Measurements from ENCODE around the gene TRIM66.

TRIM66 gene

GRCh38 chr11:8714622-8715225 lies 32.3 kb upstream of the TRIM66 start:
- no peak for DNase-seq

GRCh38 chr11:8713760-8714454 lies 31.4 kb upstream of the TRIM66 start:
- DNase-seq = no peak

DNA sequence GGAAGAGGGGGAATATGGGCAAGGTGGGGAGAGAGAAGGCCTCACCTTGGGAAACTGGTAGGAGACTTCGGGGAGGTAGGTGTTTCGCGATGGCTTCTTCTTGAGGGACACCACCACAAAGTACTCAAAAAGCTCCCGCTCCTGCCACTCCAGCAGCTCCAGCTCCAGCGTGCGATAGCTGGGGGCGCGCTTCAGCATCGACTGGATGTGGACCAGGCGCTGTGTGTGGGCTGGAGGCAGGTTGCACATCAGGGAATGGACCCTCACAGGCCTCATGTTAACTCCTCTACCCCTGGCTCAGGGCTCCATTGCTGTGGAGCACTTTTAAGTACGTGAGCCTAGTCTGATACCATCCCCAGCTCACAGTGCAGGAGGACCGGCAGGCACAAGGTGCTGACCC lies 30.0 kb upstream of the TRIM66 start:
- no peak for DNase-seq

DNA sequence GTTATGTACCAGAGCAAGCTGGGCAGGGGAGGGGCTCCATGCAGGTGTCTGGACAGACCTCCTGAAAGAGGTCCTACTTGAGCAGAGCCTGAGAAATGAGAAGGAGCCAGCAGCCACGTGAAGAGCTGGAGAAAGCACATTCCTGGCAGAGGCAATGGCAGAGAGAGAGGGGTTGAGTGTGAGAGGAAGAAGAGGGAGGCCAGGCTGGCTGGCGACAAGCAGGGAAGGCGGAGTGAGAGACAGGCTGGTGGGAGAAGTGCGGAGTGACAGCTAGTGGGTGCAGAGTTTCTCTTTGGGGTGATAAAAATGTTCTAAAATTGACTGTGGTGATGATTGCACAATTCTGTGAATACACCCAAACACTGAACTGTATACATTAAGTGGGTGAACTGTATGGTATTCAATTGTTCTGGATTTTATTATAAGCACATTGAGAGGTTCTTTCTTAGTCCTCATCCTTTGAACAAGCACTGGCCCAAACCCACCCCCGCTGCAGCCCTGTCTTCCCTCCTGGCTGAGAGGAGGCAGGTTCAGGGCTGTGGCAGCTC lies 29.5 kb upstream of the TRIM66 start:
- DNase-seq = no peak

DNA sequence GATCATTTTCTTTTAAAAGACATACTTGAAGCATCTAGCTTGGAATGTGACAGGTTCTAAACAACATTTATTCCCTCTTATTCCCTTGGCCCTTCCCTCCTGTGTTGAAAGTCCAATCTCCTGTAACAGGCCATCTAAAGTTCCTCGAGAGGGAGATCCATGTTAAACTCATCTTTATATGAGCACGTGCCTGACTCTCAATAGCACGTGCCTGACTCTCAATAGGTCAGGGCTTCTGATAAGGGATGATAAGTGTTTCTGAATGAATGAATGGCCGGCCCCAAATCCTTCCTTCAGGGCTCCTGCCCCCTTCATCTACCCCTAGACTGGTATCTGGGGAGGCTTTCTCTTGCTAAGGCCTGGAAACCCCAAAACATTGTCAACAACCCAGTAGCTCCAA lies 27.3 kb upstream of the TRIM66 start:
- no peak for DNase-seq

DNA sequence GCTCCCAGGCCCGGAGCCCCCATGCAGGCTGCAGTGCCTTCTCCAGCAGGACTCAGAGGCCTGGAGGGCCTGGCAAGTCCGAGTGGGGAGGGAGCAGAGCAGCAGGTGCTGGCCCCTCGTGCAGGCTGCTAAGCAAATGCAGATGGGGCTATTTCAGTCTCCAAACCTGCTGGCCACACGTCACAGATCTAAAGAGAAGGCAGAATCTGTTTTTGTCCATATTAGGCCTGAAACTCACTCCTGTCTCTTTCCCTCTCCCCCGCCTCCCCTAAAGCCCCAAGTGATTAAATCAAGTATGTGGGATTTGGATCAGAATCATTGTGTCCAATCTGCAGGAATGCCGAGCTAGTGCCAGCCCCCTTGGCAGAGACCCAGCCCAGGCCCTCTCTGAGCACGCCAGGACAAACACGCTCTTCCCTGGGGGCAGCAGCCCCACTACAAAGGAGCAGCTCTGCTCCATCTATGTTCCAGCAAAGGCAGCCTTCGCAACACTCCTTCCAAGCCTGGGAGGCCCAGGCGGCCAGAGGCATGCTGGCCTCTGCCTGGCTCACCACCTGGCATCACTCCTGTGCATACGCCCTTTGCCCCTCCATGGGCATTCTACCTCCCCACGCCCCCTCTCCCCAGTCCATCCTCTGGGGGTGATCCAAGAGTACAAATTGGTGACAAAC lies 26.7 kb upstream of the TRIM66 start:
- no peak for DNase-seq

GRCh38 chr11:8707541-8708191 lies 25.2 kb upstream of the TRIM66 start:
- no peak for DNase-seq

- DNase-seq = no peak
These were observed 24.4 kb upstream of the TRIM66 start for GRCh38 chr11:8706673-8707432.

DNA sequence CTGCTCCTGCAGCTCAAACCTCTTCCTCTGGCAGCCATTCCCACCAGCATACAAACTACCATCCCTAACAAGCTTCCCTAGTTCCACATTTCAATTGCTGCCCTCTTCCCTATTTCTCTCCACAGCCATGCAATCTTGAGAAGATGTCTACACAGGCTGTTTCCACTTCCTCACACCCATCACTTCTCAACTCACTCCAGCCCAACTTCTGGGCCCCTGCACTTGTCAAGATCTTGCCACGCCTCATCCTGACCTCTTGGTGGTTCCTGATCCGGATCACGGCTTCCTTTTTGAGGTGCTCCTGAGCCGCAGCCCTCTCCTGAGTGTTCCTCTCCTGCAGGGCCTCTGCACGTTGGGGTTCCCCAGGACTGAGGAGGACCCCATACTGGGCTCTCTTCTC lies 22.7 kb upstream of the TRIM66 start:
- DNase-seq = no peak

DNA sequence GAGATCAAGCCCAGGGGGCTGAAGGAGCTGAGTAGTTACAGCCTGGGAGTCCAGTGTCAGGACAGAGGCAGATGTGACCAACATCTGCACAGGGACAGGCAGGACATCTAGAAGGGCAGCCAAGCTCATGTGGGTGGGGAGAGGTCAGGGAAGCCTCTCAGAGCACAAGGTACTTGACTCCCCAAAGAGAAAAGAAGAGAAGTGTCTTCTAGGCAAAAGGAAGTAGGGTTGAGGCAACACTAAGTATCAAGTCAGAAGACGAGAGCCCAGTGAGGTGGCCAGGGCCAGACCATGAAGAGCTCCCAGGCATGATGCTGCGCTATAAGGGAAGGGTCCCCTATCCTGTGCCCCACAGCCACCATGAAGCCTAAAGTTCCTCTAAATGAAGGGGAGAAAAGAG lies 21.7 kb upstream of the TRIM66 start:
- no peak for DNase-seq

DNA sequence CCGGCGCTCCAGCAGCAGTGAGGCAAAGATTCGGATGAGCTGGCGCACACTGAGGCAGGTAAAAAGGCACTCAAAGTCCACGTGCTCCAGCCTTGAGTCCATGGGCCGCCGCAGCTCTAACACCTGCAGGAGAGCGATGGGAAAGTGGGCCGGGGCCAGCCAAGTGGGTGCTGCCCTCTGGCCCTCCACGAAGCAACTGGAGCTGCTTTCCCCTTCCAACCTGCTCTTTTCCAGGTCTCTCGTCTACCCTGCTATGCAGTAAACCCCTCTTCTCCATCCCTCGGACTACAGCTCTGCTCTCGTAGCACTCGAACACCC lies 20.1 kb upstream of the TRIM66 start:
- no peak for DNase-seq

DNA sequence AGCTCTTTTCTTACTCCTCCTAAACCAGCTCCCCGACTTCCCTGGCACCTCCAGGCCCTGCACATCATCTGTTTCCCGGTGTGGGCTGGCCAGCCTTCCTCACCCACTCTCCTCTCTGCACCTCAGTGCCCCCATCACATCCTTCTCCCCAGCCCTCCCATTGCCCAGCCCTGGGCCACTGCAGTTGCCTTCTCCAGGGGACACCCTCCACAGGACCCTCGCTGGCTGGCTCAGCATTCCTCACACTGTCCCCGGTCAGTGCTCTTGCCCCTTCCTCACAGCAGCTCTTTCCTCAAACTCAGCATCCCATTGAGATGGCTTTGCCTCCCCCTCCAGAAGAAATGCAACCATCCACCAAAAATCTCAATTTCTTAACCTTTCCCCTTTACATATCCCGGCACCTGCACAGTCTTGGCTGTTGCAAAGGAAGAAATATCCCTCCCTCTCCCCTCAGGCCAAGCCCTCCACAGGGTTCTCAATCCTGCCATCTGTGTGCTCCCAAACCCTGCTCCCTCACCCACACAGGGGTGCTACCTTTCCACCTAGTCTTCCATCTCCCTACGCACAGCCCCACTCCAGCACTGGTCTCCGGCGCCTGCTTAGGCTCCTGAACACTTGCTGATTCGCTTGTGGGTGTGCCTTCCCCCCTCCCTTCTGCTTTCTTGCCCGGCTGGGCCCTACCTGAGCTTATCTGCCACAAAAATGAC lies 19.6 kb upstream of the TRIM66 start:
- DNase-seq = no peak

GRCh38 chr11:8699903-8700302 lies 17.4 kb upstream of the TRIM66 start:
- no peak for DNase-seq

DNA sequence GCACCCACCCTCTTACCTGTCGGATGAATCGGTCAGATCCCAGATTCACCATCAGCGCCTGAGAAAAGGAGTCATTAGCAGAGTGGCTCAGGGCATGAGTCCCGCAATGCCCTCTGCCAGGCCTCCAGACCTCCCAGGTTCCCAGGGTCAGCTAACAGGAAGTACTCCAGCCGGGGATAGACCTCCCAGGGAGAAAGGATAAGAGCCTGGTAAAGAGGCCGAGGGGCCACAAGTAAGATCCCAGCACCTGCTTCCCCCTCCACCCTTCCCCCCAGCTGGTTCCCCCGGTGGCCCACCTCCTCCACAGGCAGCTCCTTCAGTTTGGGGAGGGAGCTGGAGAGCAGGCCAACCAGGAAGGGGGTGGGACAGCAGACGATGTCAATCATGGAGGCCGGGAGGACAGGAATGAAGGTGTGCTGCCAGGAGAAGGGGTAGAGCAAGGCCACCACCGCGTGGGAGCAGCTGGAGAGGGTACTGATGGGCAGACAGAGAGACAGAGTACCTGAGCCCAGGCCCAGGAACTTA lies 16.5 kb upstream of the TRIM66 start:
- no peak for DNase-seq

GRCh38 chr11:8698379-8698851 lies 15.9 kb upstream of the TRIM66 start:
- no peak for DNase-seq

- no peak for DNase-seq
These were observed 14.6 kb upstream of the TRIM66 start for GRCh38 chr11:8697054-8697453.

GRCh38 chr11:8694137-8694536 lies 11.7 kb upstream of the TRIM66 start:
- DNase-seq = peak in 2 of 3 experiments; percentile 8 to 33

DNA sequence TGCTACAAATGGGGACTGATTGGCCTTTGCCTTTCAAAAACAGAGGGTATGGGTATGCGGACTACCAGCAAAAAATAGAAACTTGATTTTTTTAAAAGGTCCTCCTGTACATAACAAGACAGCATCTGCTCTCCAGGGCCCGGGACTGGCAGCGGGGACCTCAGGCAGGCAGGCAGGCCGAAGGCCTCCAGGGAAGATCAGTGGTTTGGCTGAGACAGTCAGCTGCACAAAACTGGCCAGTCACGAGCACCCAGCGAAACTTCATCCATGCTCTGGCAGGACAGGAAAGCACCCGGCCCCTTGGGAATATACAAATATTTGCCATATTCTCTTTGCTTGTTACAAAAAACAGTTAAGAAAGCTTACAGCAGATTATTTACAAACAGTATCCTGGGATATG lies 11.1 kb upstream of the TRIM66 start:
- DNase-seq = no peak

DNA sequence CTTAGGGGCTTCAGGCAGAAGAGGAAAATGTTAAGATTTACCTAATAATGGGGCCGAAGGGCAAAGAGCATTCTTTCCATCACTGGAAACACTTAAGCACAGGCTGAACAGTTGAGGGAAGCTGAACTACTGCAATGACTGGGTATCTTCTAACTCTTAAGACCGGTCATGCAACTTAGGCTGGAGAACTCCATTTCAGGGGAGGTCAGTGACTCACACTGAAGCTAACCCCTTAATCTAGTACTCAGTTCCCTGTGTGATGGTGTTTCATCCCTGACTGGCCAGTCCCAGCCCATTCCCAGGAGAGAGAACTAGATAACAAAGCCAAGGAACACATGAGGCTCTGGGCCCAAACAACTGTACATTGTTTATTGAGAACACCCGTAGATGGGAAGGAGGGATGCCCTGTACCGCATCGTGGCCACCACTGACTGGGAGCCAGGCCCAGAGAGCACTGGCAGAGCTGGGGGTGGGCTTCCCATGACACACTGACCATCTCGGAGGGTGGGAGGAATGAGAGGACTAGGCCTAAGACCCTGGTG lies 10.6 kb upstream of the TRIM66 start:
- no peak for DNase-seq

- DNase-seq = no peak
These were observed 10.0 kb upstream of the TRIM66 start for GRCh38 chr11:8692417-8692816.

GRCh38 chr11:8691601-8692000 lies 9.1 kb upstream of the TRIM66 start:
- no peak for DNase-seq
